Progenitor cell of endocrine pancreas (in vitro differentiated cells): ENCODE data around the gene TFE3. TPM values are rescaled to one million over a fixed set of nuclear protein-coding genes. Genes with fewer than 3 reads are reported as not detected.

Source experiments
- DNase-seq: peaks from one replicate; pipeline ENCODE4 v3.0.0; 2021; ENCODE audit warnings: low spot score; ENCODE audit not compliant: unreplicated experiment
- H3K27ac Mint-ChIP-seq: 2 replicates; pipeline ENCODE4 v1.8.0; 2021; ENCODE audit warnings: mild to moderate bottlenecking, moderate library complexity, mixed read lengths
- H3K27me3 Mint-ChIP-seq: 2 replicates; pipeline ENCODE4 v1.8.0; 2021; ENCODE audit warnings: mixed read lengths
- H3K36me3 Mint-ChIP-seq: 2 replicates; pipeline ENCODE4 v1.8.0; 2022; ENCODE audit warnings: mixed read lengths; ENCODE audit not compliant: insufficient read depth
- H3K4me1 Mint-ChIP-seq: 2 replicates; pipeline ENCODE4 v1.8.0; 2021; ENCODE audit warnings: low read depth, mixed read lengths
- H3K4me3 Mint-ChIP-seq: 2 replicates; pipeline ENCODE4 v1.8.0; 2021; ENCODE audit warnings: low read depth, mild to moderate bottlenecking, moderate library complexity, mixed read lengths
- H3K9me3 Mint-ChIP-seq: 2 replicates; pipeline ENCODE4 v1.8.0; 2021; ENCODE audit warnings: low read depth, mixed read lengths
- CTCF ChIP-seq: fragments of 200-600 bp; sonication (generic); IDR thresholded peaks from one replicate; pipeline ENCODE4 v1.5.0; 2021; ENCODE audit warnings: antibody characterized with exemption, mild to moderate bottlenecking; ENCODE audit not compliant: unreplicated experiment
- total RNA-seq: library from RNA; stranded (reverse); gene quantifications from 2 replicates; pipeline ENCODE4 v1.2.1, GENCODE V29; 2021

The TFE3 gene
- total RNA-seq, 1 donor from 2014 or later = 39.7 TPM

- peak; percentile 56 for DNase-seq
- Mint-ChIP-seq H3K9me3 (peaks cover 7% of the 10 kb centered on the region), H3K4me1 (peaks cover 18% of the 10 kb centered on the region), H3K27me3 (no peaks in the 10 kb centered on the region), H3K27ac (peak overlapping the region; percentile 78), H3K4me3 (peak overlapping the region; percentile 46), H3K36me3 (peaks cover 10% of the 10 kb centered on the region)
- TF ChIP-seq CTCF = no peak
Measured at GRCh38 chrX:49039598-49040375, 3.4 kb downstream of the TFE3 start.

- TF ChIP-seq CTCF = no peak
- Mint-ChIP-seq H3K9me3 (peaks cover 7% of the 10 kb centered on the region), H3K27ac (peak overlapping the region; percentile 86), H3K4me3 (no peak overlapping the region), H3K4me1 (peaks cover 18% of the 10 kb centered on the region), H3K27me3 (no peaks in the 10 kb centered on the region), H3K36me3 (peaks cover 18% of the 10 kb centered on the region)
- no peak for DNase-seq
Measured at GRCh38 chrX:49037883-49038475, 5.2 kb downstream of the TFE3 start.

- H3K9me3 Mint-ChIP-seq = peaks cover 4% of the 10 kb centered on the region
- H3K36me3 Mint-ChIP-seq = peaks cover 20% of the 10 kb centered on the region
Measured at GRCh38 chrX:49030283-49030682, 12.9 kb downstream of the TFE3 start.

GRCh38 chrX:49029876-49030275, 13.3 kb downstream of the TFE3 start:
- no peak overlapping the region for H3K4me3 Mint-ChIP-seq
- no peak overlapping the region for H3K27ac Mint-ChIP-seq
- DNase-seq = no peak
- H3K36me3 Mint-ChIP-seq = peaks cover 20% of the 10 kb centered on the region
- peaks cover 4% of the 10 kb centered on the region for H3K9me3 Mint-ChIP-seq
- H3K4me1 Mint-ChIP-seq = peaks cover 2% of the 10 kb centered on the region
- TF ChIP-seq CTCF = no peak
- no peaks in the 10 kb centered on the region for H3K27me3 Mint-ChIP-seq

More at GRCh38 chrX:49030283-49030682, 12.9 kb downstream of the TFE3 start:
- Mint-ChIP-seq H3K27ac (no peak overlapping the region), H3K4me3 (no peak overlapping the region), H3K27me3 (no peaks in the 10 kb centered on the region), H3K4me1 (peaks cover 2% of the 10 kb centered on the region)
- DNase-seq = no peak
- no peak for TF ChIP-seq CTCF

- Mint-ChIP-seq H3K9me3 (no peaks in the 10 kb centered on the region), H3K4me1 (no peaks in the 10 kb centered on the region), H3K36me3 (peaks cover 4% of the 10 kb centered on the region), H3K27me3 (no peaks in the 10 kb centered on the region), H3K27ac (no peak overlapping the region), H3K4me3 (no peak overlapping the region)
- no peak for TF ChIP-seq CTCF
- no peak for DNase-seq
Measured at GRCh38 chrX:49019599-49020249, 23.4 kb downstream of the TFE3 start.
